SK-N-SH (cell line): ENCODE measurements around the gene GRM2. TPM values are rescaled to one million over a fixed set of nuclear protein-coding genes. Genes with fewer than 3 reads are reported as not detected.

Source experiments
- CTCF ChIA-PET: fragments of 300-600, 350-600 bp; formaldehyde crosslinking; extraction: SDS; loops from one replicate; lab custom pipeline; 2021; lab: Yijun Ruan, JAX
- POLR2A ChIA-PET: fragments of 350-600 bp; sonication (Branson Sonifier 250); formaldehyde crosslinking; extraction: SDS; loops from one replicate; lab custom pipeline; 2020; ENCODE audit warnings: antibody characterized with exemption, inconsistent platforms; lab: Yijun Ruan, JAX
- DNase-seq: peaks from one replicate; pipeline ENCODE4 v3.0.0; 2012
- H2AFZ ChIP-seq: fragments of 200-600 bp; sonication (generic); 2 replicates; pipeline ENCODE4 v1.8.1; 2016; ENCODE audit warnings: antibody characterized with exemption, mild to moderate bottlenecking, low read depth
- H3F3A ChIP-seq: fragments of 200-600 bp; sonication (generic); replicated peaks from 2 replicates; pipeline ENCODE3; 2016; ENCODE audit warnings: antibody characterized with exemption, mild to moderate bottlenecking; ENCODE audit not compliant: insufficient read depth
- H3K27ac ChIP-seq, 2 experiments: fragments of 200-500 bp in 1 of 2; fragments of 200-600 bp in 1 of 2; sonication (Bioruptor generic) in 1 of 2; sonication (generic), shearing (Covaris generic) in 1 of 2; 2 replicates each; pipeline versions ENCODE4 v1.5.1 to v1.6.1; 2014 to 2016; ENCODE audit warnings: low read depth in 2 of 2, inconsistent platforms in 1 of 2, low read length in 1 of 2, mild to moderate bottlenecking in 1 of 2, mixed read lengths in 1 of 2
- H3K27me3 ChIP-seq: fragments of 200-600 bp; sonication (generic), shearing (Covaris generic); 2 replicates; pipeline ENCODE4 v1.6.1; 2016; ENCODE audit warnings: mixed run types; ENCODE audit not compliant: insufficient read depth
- H3K36me3 ChIP-seq, 2 experiments: fragments of 200-500 bp in 1 of 2; fragments of 200-600 bp in 1 of 2; sonication (Bioruptor generic) in 1 of 2; sonication (generic) in 1 of 2; replicated peaks in 1 of 2; 2 replicates each; pipeline versions ENCODE3 to v1.5.1; 2014 to 2016; ENCODE audit warnings: low read length in 1 of 2, mild to moderate bottlenecking in 1 of 2; ENCODE audit not compliant: insufficient read depth in 2 of 2, control insufficient read depth in 1 of 2
- H3K4me1 ChIP-seq, 2 experiments: fragments of 200-500 bp in 1 of 2; fragments of 200-600 bp in 1 of 2; sonication (Bioruptor generic) in 1 of 2; sonication (generic), shearing (Covaris generic) in 1 of 2; 2 replicates each; pipeline versions ENCODE4 v1.5.1 to v1.6.1; 2014 to 2016; ENCODE audit warnings: low read depth in 1 of 2, low read length in 1 of 2, mixed run types in 1 of 2; ENCODE audit not compliant: insufficient read depth in 2 of 2, control insufficient read depth in 1 of 2
- H3K4me2 ChIP-seq: fragments of 200-600 bp; sonication (generic), shearing (Covaris generic); 2 replicates; pipeline ENCODE4 v1.6.1; 2017; ENCODE audit warnings: mixed run types
- H3K4me3 ChIP-seq, 2 experiments: fragments of 200-500 bp in 1 of 2; fragments of 200-600 bp in 1 of 2; sonication (Bioruptor generic) in 1 of 2; sonication (generic), shearing (Covaris generic) in 1 of 2; 2 replicates each; pipeline versions ENCODE4 v1.5.1 to v1.8.1; 2014 to 2016; ENCODE audit warnings: low read depth in 2 of 2, inconsistent platforms in 1 of 2, low read length in 1 of 2, mild to moderate bottlenecking in 1 of 2, mixed read lengths in 1 of 2, moderate library complexity in 1 of 2
- H3K79me2 ChIP-seq: fragments of 200-600 bp; sonication (generic); 2 replicates; pipeline ENCODE4 v1.8.1; 2017; ENCODE audit warnings: mild to moderate bottlenecking; ENCODE audit not compliant: insufficient read depth
- H3K9ac ChIP-seq: fragments of 200-600 bp; sonication (generic); 2 replicates; pipeline ENCODE4 v1.6.1; 2017; ENCODE audit warnings: mixed run types
- H3K9me2 ChIP-seq: fragments of 200-600 bp; sonication (generic); 2 replicates; pipeline ENCODE4 v1.6.1; 2017; ENCODE audit warnings: mixed run types
- H3K9me3 ChIP-seq: fragments of 200-600 bp; sonication (generic); 2 replicates; pipeline ENCODE4 v1.6.1; 2017; ENCODE audit warnings: mixed run types, mild to moderate bottlenecking, moderate library complexity
- H4K20me1 ChIP-seq: fragments of 200-600 bp; sonication (generic); 2 replicates; pipeline ENCODE4 v1.6.1; 2017; ENCODE audit warnings: mild to moderate bottlenecking, mixed run types; ENCODE audit not compliant: insufficient read depth
- EP300 ChIP-seq, 2 experiments: IDR thresholded peaks; 2 replicates each; pipeline versions ENCODE4 v1.4.0 to v1.6.1; 2012; ENCODE audit warnings: borderline replicate concordance in 1 of 2, low read depth in 1 of 2, low read length in 1 of 2
- FOSL2 ChIP-seq: IDR thresholded peaks from 2 replicates; pipeline ENCODE4 v1.4.0; 2012; ENCODE audit warnings: low read depth, mild to moderate bottlenecking, moderate library complexity, borderline replicate concordance
- FOXM1 ChIP-seq: IDR thresholded peaks from 2 replicates; pipeline ENCODE4 v1.4.0; 2012; ENCODE audit warnings: low read depth, mild to moderate bottlenecking
- GABPA ChIP-seq: IDR thresholded peaks from 2 replicates; pipeline ENCODE4 v1.4.0; 2012; ENCODE audit warnings: low read depth, mild to moderate bottlenecking
- IRF3 ChIP-seq: fragments of 150-350 bp; IDR thresholded peaks from 2 replicates; pipeline ENCODE4 v1.6.1; 2016; ENCODE audit warnings: mild to moderate bottlenecking, low read depth, low read length
- JUND ChIP-seq: IDR thresholded peaks from 2 replicates; pipeline ENCODE4 v1.4.0; 2012
- MEF2A ChIP-seq: IDR thresholded peaks from 2 replicates; pipeline ENCODE4 v1.4.0; 2012; ENCODE audit warnings: low read depth, borderline replicate concordance
- MXI1 ChIP-seq: IDR thresholded peaks from 2 replicates; pipeline ENCODE4 v1.6.1; 2012; ENCODE audit warnings: mild to moderate bottlenecking, low read depth, low read length, improper control_type of control experiment
- RAD21 ChIP-seq: IDR thresholded peaks from 2 replicates; pipeline ENCODE4 v1.6.1; 2012; ENCODE audit warnings: mild to moderate bottlenecking, low read length
- REST ChIP-seq: IDR thresholded peaks from 2 replicates; pipeline ENCODE4 v1.6.1; 2012; ENCODE audit warnings: mild to moderate bottlenecking, low read depth, low read length, moderate library complexity
- TAF1 ChIP-seq: IDR thresholded peaks from 2 replicates; pipeline ENCODE4 v1.6.1; 2012; ENCODE audit warnings: low read depth, mild to moderate bottlenecking, low read length, moderate library complexity, borderline replicate concordance
- ZBTB33 ChIP-seq: IDR thresholded peaks from 2 replicates; pipeline ENCODE4 v1.4.0; 2012; ENCODE audit warnings: low read depth, borderline replicate concordance
- WGBS: methylation state at CpG from one replicate; pipeline ENCODE4 v1.1.6; 2017; ENCODE audit warnings: low lambda C conversion rate; 5-methylcytosine and 5-hydroxymethylcytosine counted together
- polyA plus RNA-seq, 3 experiments: library from polyadenylated mRNA; depleted of rRNA; stranded (reverse); fragments of >200 nt; gene quantifications; 2 replicates each; pipeline ENCODE4 v1.2.3, GENCODE V29; 2012
- TF ChIP-seq, protein P1 (sequence below): fragments of 150-350 bp; IDR thresholded peaks from 2 replicates; pipeline ENCODE4 v1.6.1; 2017; ENCODE audit warnings: antibody characterized with exemption, low read length, low read depth, borderline replicate concordance

The GRM2 gene
- polyA plus RNA-seq, 1 of the 3 experiments (the other 2 are of a cell fraction) = 0.15 TPM

DNA sequence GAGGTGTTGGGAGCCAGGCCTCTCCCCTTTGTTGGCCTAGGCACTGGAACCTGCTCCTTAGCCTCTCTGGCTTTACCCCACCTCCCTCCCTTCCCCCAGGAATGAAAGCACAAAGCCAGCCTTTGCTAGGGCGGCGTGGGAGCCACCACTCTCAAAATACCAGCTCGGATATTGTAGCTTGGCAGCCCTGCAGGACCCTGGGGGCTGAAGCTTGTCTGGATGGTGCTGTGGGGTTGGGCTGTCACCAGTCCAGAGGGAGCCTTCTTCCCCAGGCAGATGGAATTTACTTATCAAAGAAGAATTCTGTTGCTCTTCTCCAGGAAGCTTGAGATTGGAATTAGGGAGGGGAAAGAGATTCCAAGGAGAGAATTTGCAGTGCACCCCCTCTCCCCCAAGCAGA is 14.9 kb upstream of the GRM2 start:
- Histone ChIP-seq H3K4me3 (no peak overlapping the region), H3K27me3 (no peaks in the 10 kb centered on the region), H3K9me3 (no peaks in the 10 kb centered on the region), H3K79me2 (no peaks in the 10 kb centered on the region), H3F3A (no peaks in the 10 kb centered on the region), H4K20me1 (0 out of 2 replicates have a peak, but pooled peaks cover 10% of the 10 kb centered on the region), H3K27ac (no peak overlapping the region), H3K36me3 (peaks cover 0 to 39% of the 10 kb centered on the region in 2 experiments), H3K4me2 (no peak overlapping the region), H2AFZ (no peak overlapping the region), H3K9me2 (no peaks in the 10 kb centered on the region), H3K4me1 (no peaks in the 10 kb centered on the region; a peak in 1 of 4 replicates), H3K9ac (no peak overlapping the region)
- TF ChIP-seq, protein P1, sequence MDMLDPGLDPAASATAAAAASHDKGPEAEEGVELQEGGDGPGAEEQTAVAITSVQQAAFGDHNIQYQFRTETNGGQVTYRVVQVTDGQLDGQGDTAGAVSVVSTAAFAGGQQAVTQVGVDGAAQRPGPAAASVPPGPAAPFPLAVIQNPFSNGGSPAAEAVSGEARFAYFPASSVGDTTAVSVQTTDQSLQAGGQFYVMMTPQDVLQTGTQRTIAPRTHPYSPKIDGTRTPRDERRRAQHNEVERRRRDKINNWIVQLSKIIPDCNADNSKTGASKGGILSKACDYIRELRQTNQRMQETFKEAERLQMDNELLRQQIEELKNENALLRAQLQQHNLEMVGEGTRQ = no peak
- no peak for TF ChIP-seq MEF2A
- TF ChIP-seq GABPA = no peak
- TF ChIP-seq MXI1 = no peak
- TF ChIP-seq RAD21 = no peak
- TF ChIP-seq IRF3 = no peak
- TF ChIP-seq REST = no peak
- no peak for TF ChIP-seq ZBTB33
- TF ChIP-seq FOXM1 = no peak
- TF ChIP-seq EP300 (IDR thresholded peaks at IDR 0.05; ENCODE audit: borderline replicate concordance in 1 of 2, low read depth in 1 of 2, low read length in 1 of 2) = no peak
- no peak for TF ChIP-seq FOSL2
- no peak for TF ChIP-seq JUND
- TF ChIP-seq TAF1 = no peak
- 92% methylated on average over 2 of the region's 3 CpGs for WGBS
- CTCF ChIA-PET = interaction anchor here (0.7 to 1.6 kb wide), 6 partner anchors 10 to 302 kb away, joined by 3 to 7 read pairs (median 3); no protein-coding TSS in a partner anchor
- no peak for DNase-seq
- POLR2A ChIA-PET = no interaction called here
